IMR-90 (cell line): ENCODE results near the gene KIAA1328. TPM values are rescaled to one million over a fixed set of nuclear protein-coding genes. Genes with fewer than 3 reads are reported as not detected.

ENCODE experiments used
- ATAC-seq: fragments of 200-7000 bp; cut with Tn5 transposase; 2 replicates; pipeline ENCODE4 v1.9.1; 2020; ENCODE audit warnings: low read depth, mild to moderate bottlenecking, moderate library complexity
- BruUV-seq: library from RNA; stranded (reverse); fragments of 400-500 nt; replicated peaks from 2 replicates; lab custom pipeline; 2021; lab: Mats Ljungman, UMichigan
- CTCF ChIA-PET: fragments of 300-600 bp; formaldehyde crosslinking; extraction: SDS; loops from one replicate; lab custom pipeline; 2021; ENCODE audit warnings: antibody characterized with exemption; lab: Yijun Ruan, JAX
- POLR2A ChIA-PET: fragments of 300-600 bp; sonication (Branson Sonifier 250); formaldehyde crosslinking; loops from one replicate; lab custom pipeline; 2022; ENCODE audit warnings: antibody characterized with exemption; ENCODE audit not compliant: unreplicated experiment; lab: Charles Lee
- DNase-seq: peaks from one replicate; pipeline ENCODE4 v3.0.0; 2013
- H2AFZ ChIP-seq: replicated peaks from 2 replicates; pipeline ENCODE3; 2013; ENCODE audit warnings: low read length, mild to moderate bottlenecking; ENCODE audit not compliant: poor library complexity
- H2AK5ac ChIP-seq: 2 replicates; pipeline ENCODE4 v1.6.1; 2013; ENCODE audit warnings: low read depth, low read length, inconsistent platforms
- H2AK9ac ChIP-seq: replicated peaks from 2 replicates; pipeline ENCODE3; 2013; ENCODE audit warnings: mild to moderate bottlenecking, low read depth, low read length, moderate library complexity; ENCODE audit not compliant: poor library complexity
- H2BK120ac ChIP-seq: 2 replicates; pipeline ENCODE4 v1.6.1; 2013; ENCODE audit warnings: low read depth, low read length, inconsistent platforms
- H2BK15ac ChIP-seq: 3 replicates; pipeline ENCODE4 v1.6.1; 2013; ENCODE audit warnings: low read depth, low read length, inconsistent platforms
- H2BK20ac ChIP-seq: 2 replicates; pipeline ENCODE4 v1.6.1; 2013; ENCODE audit warnings: low read depth, mild to moderate bottlenecking, inconsistent platforms, low read length, moderate library complexity
- H2BK5ac ChIP-seq: 2 replicates; pipeline ENCODE4 v1.6.1; 2013; ENCODE audit warnings: mild to moderate bottlenecking, low read depth, low read length, inconsistent platforms; ENCODE audit not compliant: poor library complexity, severe bottlenecking
- H3K14ac ChIP-seq: replicated peaks from 2 replicates; pipeline ENCODE4 v1.6.1; 2013; ENCODE audit warnings: low read depth, low read length, inconsistent platforms
- H3K18ac ChIP-seq: 2 replicates; pipeline ENCODE4 v1.6.1; 2013; ENCODE audit warnings: low read depth, low read length, control low read depth
- H3K23ac ChIP-seq: 2 replicates; pipeline ENCODE4 v1.6.1; 2013; ENCODE audit warnings: low read depth, low read length, inconsistent platforms
- H3K27ac ChIP-seq: 2 replicates; pipeline ENCODE4 v1.5.1; 2013; ENCODE audit warnings: mild to moderate bottlenecking, control low read depth, low read length; ENCODE audit not compliant: insufficient read depth
- H3K27me3 ChIP-seq: 2 replicates; pipeline ENCODE4 v1.6.1; 2013; ENCODE audit warnings: low read length; ENCODE audit not compliant: control insufficient read depth, insufficient read depth
- H3K36me3 ChIP-seq: 2 replicates; pipeline ENCODE4 v1.6.1; 2013; ENCODE audit warnings: low read length, mixed read lengths; ENCODE audit not compliant: control insufficient read depth, insufficient read depth
- H3K4ac ChIP-seq: 2 replicates; pipeline ENCODE4 v1.6.1; 2013; ENCODE audit warnings: low read depth, low read length, inconsistent platforms
- H3K4me1 ChIP-seq: 2 replicates; pipeline ENCODE4 v1.6.1; 2013; ENCODE audit warnings: low read length, mixed read lengths; ENCODE audit not compliant: control insufficient read depth, insufficient read depth
- H3K4me2 ChIP-seq: 2 replicates; pipeline ENCODE4 v1.6.1; 2013; ENCODE audit warnings: low read depth, mild to moderate bottlenecking, control low read depth, low read length, moderate library complexity
- H3K4me3 ChIP-seq: 2 replicates; pipeline ENCODE4 v1.5.1; 2013; ENCODE audit warnings: low read depth, mild to moderate bottlenecking, control low read depth, low read length, moderate library complexity; ENCODE audit not compliant: insufficient read depth
- H3K56ac ChIP-seq: 2 replicates; pipeline ENCODE4 v1.6.1; 2013; ENCODE audit warnings: low read length, inconsistent platforms; ENCODE audit not compliant: insufficient read depth; ENCODE audit errors: extremely low read depth
- H3K79me1 ChIP-seq, 2 experiments: 2 replicates each; pipeline ENCODE4 v1.6.1; 2013; ENCODE audit warnings: low read length in 2 of 2, inconsistent platforms in 1 of 2, low read depth in 1 of 2
- H3K9ac ChIP-seq: 2 replicates; pipeline ENCODE4 v1.6.1; 2013; ENCODE audit warnings: low read depth, low read length, control low read depth
- H3K9me1 ChIP-seq: 2 replicates; pipeline ENCODE4 v1.6.1; 2013; ENCODE audit warnings: low read length, inconsistent platforms; ENCODE audit not compliant: insufficient read depth
- H3K9me3 ChIP-seq: 2 replicates; pipeline ENCODE4 v1.6.1; 2013; ENCODE audit warnings: low read length; ENCODE audit not compliant: control insufficient read depth, insufficient read depth
- H4K20me1 ChIP-seq: 2 replicates; pipeline ENCODE4 v1.6.1; 2013; ENCODE audit warnings: low read length, inconsistent platforms; ENCODE audit not compliant: insufficient read depth
- H4K5ac ChIP-seq: 2 replicates; pipeline ENCODE4 v1.6.1; 2013; ENCODE audit warnings: mild to moderate bottlenecking, low read depth, low read length, control low read depth
- H4K8ac ChIP-seq, 2 experiments: 2 replicates each; pipeline ENCODE4 v1.6.1; 2013; ENCODE audit warnings: low read depth in 2 of 2, low read length in 2 of 2, control low read depth in 1 of 2, inconsistent platforms in 1 of 2
- H4K91ac ChIP-seq: 2 replicates; pipeline ENCODE4 v1.6.1; 2013; ENCODE audit warnings: low read depth, low read length, inconsistent platforms; ENCODE audit not compliant: insufficient read depth
- BHLHE40 ChIP-seq: fragments of 150-350 bp; IDR thresholded peaks from 2 replicates; pipeline ENCODE4 v1.6.1; 2016; ENCODE audit warnings: mild to moderate bottlenecking, low read depth, low read length
- CEBPB ChIP-seq: IDR thresholded peaks from 2 replicates; pipeline ENCODE4 v1.6.1; 2012; ENCODE audit warnings: low read depth, low read length, improper control_type of control experiment
- CHD1 ChIP-seq: IDR thresholded peaks from 2 replicates; pipeline ENCODE4 v1.6.1; 2012; ENCODE audit warnings: low read depth, low read length, improper control_type of control experiment
- FOS ChIP-seq: fragments of 150-350 bp; IDR thresholded peaks from 2 replicates; pipeline ENCODE4 v1.6.1; 2016; ENCODE audit warnings: low read depth, low read length
- MAFK ChIP-seq: IDR thresholded peaks from 2 replicates; pipeline ENCODE4 v1.6.1; 2012; ENCODE audit warnings: low read depth, low read length, improper control_type of control experiment
- MAZ ChIP-seq: IDR thresholded peaks from 2 replicates; pipeline ENCODE4 v1.6.1; 2012; ENCODE audit warnings: low read depth, mild to moderate bottlenecking, low read length, improper control_type of control experiment, moderate library complexity, borderline replicate concordance
- MXI1 ChIP-seq: IDR thresholded peaks from 2 replicates; pipeline ENCODE4 v1.6.1; 2012; ENCODE audit warnings: low read depth, mild to moderate bottlenecking, low read length, moderate library complexity, borderline replicate concordance
- NFE2L2 ChIP-seq: fragments of 150-350 bp; IDR thresholded peaks from 2 replicates; pipeline ENCODE4 v1.6.1; 2016; ENCODE audit warnings: low read depth, mild to moderate bottlenecking, low read length
- POLR2A ChIP-seq: IDR thresholded peaks from 2 replicates; pipeline ENCODE4 v1.6.1; 2012; ENCODE audit warnings: mild to moderate bottlenecking, low read depth, low read length
- RAD21 ChIP-seq: IDR thresholded peaks from 2 replicates; pipeline ENCODE4 v1.6.1; 2012; ENCODE audit warnings: low read length, improper control_type of control experiment
- RCOR1 ChIP-seq: IDR thresholded peaks from 2 replicates; pipeline ENCODE4 v1.6.1; 2012; ENCODE audit warnings: mild to moderate bottlenecking, low read length, improper control_type of control experiment; ENCODE audit not compliant: insufficient replicate concordance
- RFX5 ChIP-seq: IDR thresholded peaks from 2 replicates; pipeline ENCODE4 v1.8.0; 2012; ENCODE audit warnings: low read depth, mild to moderate bottlenecking, low read length, moderate library complexity
- SMC3 ChIP-seq: fragments of 150-350 bp; IDR thresholded peaks from 2 replicates; pipeline ENCODE4 v1.6.1; 2016; ENCODE audit warnings: low read depth, mild to moderate bottlenecking, antibody characterized with exemption, low read length, moderate library complexity
- WGBS, 2 experiments: methylation state at CpG; one replicate each; pipeline versions ENCODE4 v1.1.5 to v1.1.7; 2013; ENCODE audit warnings: missing lambda C conversion rate in 2 of 2; ENCODE audit not compliant: insufficient read length in 1 of 2; ENCODE audit errors: extremely low coverage in 2 of 2; 5-methylcytosine and 5-hydroxymethylcytosine counted together
- dilution Hi-C: fragments of 300-500 bp; cut with HindIII; formaldehyde crosslinking; loops from one replicate; pipeline ENCODE4 v1.14.3; 2018; ENCODE audit warnings: low sequenced_read_pairs; ENCODE audit not compliant: unreplicated experiment
- in situ Hi-C: fragments of 300-500 bp; cut with MboI; formaldehyde crosslinking; loops from 3 replicates; pipeline ENCODE4 v1.14.3; 2019; ENCODE audit warnings: low sequenced_read_pairs, inconsistent platforms, mixed read lengths
- intact Hi-C: fragments of 100-400 bp; cut with micrococcal nuclease; formaldehyde crosslinking; loops from 2 replicates; pipeline ENCODE4 v1.10.0; 2022
- polyA plus RNA-seq, 3 experiments: library from polyadenylated mRNA; depleted of rRNA; stranded (reverse); fragments of >200 nt; gene quantifications; 2 replicates each; pipeline ENCODE4 v1.2.3, GENCODE V29; 2012; ENCODE audit warnings: low replicate concordance in 1 of 3
- total RNA-seq: library from RNA; depleted of rRNA; stranded (reverse); fragments of >200 nt; gene quantifications from 2 replicates; pipeline ENCODE4 v1.2.3, GENCODE V29; 2012
- TF ChIP-seq, protein P1 (sequence below): fragments of 150-350 bp; IDR thresholded peaks from 2 replicates; pipeline ENCODE4 v1.6.1; 2017; ENCODE audit warnings: mild to moderate bottlenecking, antibody characterized with exemption, low read length, low read depth
- TF ChIP-seq, protein P2 (sequence below): conservative IDR thresholded peaks from 2 replicates; pipeline ENCODE4 v1.5.1; 2012; ENCODE audit warnings: mild to moderate bottlenecking, low read depth, low read length, improper control_type of control experiment
- TF ChIP-seq, protein P3 (sequence below): fragments of 150-350 bp; IDR thresholded peaks from 2 replicates; pipeline ENCODE4 v1.6.1; 2016; ENCODE audit warnings: low read depth, mild to moderate bottlenecking, low read length, moderate library complexity, borderline replicate concordance

Gene KIAA1328
- total and polyA plus RNA-seq, 2 of the 4 experiments (the other 2 are of a cell fraction) = 2.4 to 7.0 TPM

DNA sequence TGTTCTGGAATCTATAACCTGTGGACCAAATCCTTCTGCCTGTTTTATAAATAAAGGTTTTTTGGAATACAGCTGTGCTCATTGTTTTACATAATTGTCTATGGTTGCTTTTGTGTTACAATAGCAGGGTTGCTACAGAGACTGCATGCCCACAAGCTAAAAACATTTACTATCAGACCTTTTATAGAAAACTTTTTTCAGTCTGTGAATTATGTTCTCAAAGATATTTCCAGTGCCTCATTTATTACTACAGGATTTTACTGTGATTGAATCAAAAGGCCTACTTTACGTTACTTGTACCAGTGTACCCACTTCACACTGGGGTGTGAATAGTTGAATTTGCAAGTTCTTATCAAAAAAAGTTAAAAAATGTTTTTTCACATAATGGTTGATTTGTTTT lies 7.0 kb downstream of the KIAA1328 start:
- Histone ChIP-seq H3K23ac (no peak overlapping the region), H3K27ac (no peak overlapping the region), H3K9me1 (no peaks in the 10 kb centered on the region), H4K8ac (no peak overlapping the region), H4K5ac (no peak overlapping the region), H3K4me2 (no peak overlapping the region), H4K20me1 (no peaks in the 10 kb centered on the region), H3K27me3 (no peaks in the 10 kb centered on the region), H3K79me1 (peaks cover 0 to 4% of the 10 kb centered on the region in 2 experiments; a peak in 1 of 4 replicates), H2AFZ (no peak overlapping the region), H2BK20ac (no peak overlapping the region), H3K14ac (no peak overlapping the region), H2BK120ac (no peak overlapping the region), H3K4me3 (no peak overlapping the region), H2AK5ac (no peak overlapping the region), H3K9ac (no peak overlapping the region), H3K18ac (no peak overlapping the region), H2BK15ac (no peak overlapping the region), H4K91ac (no peak overlapping the region), H3K4ac (no peak overlapping the region), H2AK9ac (no peak overlapping the region), H3K4me1 (no peaks in the 10 kb centered on the region), H3K36me3 (no peaks in the 10 kb centered on the region), H2BK5ac (no peak overlapping the region), H3K9me3 (no peaks in the 10 kb centered on the region), H3K56ac (no peak overlapping the region)
- TF ChIP-seq SMC3 (no peak), CHD1 (no peak), MAZ (no peak), RFX5 (no peak), POLR2A (no peak), RAD21 (no peak), BHLHE40 (no peak), MAFK (no peak), CEBPB (no peak), NFE2L2 (no peak), RCOR1 (no peak), FOS (no peak), MXI1 (no peak)
- TF ChIP-seq, protein P1, sequence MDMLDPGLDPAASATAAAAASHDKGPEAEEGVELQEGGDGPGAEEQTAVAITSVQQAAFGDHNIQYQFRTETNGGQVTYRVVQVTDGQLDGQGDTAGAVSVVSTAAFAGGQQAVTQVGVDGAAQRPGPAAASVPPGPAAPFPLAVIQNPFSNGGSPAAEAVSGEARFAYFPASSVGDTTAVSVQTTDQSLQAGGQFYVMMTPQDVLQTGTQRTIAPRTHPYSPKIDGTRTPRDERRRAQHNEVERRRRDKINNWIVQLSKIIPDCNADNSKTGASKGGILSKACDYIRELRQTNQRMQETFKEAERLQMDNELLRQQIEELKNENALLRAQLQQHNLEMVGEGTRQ = no peak
- TF ChIP-seq, protein P2, sequence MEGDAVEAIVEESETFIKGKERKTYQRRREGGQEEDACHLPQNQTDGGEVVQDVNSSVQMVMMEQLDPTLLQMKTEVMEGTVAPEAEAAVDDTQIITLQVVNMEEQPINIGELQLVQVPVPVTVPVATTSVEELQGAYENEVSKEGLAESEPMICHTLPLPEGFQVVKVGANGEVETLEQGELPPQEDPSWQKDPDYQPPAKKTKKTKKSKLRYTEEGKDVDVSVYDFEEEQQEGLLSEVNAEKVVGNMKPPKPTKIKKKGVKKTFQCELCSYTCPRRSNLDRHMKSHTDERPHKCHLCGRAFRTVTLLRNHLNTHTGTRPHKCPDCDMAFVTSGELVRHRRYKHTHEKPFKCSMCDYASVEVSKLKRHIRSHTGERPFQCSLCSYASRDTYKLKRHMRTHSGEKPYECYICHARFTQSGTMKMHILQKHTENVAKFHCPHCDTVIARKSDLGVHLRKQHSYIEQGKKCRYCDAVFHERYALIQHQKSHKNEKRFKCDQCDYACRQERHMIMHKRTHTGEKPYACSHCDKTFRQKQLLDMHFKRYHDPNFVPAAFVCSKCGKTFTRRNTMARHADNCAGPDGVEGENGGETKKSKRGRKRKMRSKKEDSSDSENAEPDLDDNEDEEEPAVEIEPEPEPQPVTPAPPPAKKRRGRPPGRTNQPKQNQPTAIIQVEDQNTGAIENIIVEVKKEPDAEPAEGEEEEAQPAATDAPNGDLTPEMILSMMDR = no peak
- TF ChIP-seq, protein P3, sequence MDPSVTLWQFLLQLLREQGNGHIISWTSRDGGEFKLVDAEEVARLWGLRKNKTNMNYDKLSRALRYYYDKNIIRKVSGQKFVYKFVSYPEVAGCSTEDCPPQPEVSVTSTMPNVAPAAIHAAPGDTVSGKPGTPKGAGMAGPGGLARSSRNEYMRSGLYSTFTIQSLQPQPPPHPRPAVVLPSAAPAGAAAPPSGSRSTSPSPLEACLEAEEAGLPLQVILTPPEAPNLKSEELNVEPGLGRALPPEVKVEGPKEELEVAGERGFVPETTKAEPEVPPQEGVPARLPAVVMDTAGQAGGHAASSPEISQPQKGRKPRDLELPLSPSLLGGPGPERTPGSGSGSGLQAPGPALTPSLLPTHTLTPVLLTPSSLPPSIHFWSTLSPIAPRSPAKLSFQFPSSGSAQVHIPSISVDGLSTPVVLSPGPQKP = no peak
- no peak for DNase-seq
- no CpG with 5 or more reads among the region's 1 CpG for WGBS, 2 experiments
- dilution Hi-C loops = no loop called here
- ChIA-PET CTCF (no interaction called here), POLR2A (no interaction called here)
- no TSS peak for BruUV-seq
- ATAC-seq = no peak
- in situ Hi-C loops = no loop called here
- intact Hi-C loops = no loop called here
